Measurements from ENCODE around the gene PSMB2.

DNA sequence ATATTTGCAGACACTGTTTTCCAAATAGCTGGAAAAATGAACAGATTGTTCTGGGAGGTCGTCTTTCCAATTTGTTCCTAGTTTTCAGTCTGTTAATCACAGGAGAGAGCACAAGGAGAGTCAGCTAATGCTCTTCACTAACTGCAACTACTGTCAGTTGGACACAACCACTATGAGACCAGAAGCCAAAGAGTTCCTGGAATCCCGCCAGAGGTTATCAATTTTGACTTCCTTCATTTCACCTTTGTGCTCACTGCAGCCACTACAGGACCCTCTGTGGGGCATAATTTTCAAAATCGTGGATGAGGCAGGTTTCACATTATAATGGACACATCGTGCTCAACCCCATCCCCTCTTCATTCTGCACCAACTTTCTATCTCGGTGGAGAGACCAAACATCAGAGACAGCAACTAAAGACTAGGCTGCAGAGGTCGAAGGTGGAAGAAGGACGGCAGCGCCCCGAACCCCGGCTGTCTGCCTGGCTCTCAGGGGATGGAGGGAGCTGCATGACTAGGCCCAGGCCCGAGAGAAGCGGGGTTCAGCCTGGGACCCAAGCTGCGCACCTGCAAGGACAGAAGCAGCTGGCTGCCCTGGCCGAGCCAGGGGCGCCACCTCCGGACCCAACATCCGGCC lies 84.7 kb downstream of the PSMB2 start:
- TF ChIP-seq EZH2 (IDR thresholded peaks at IDR 0.05; ENCODE audit: insufficient read depth, poor library complexity, severe bottlenecking) (no peak), EZH2phosphoT487 (IDR thresholded peaks at IDR 0.05; ENCODE audit: insufficient read depth, low read depth) (no peak)

All from GM23248 (cell line).